Effector memory CD4-positive, alpha-beta T cell (primary cell): ENCODE data around the gene FBN1.

ENCODE experiments used
- DNase-seq, 3 donors: peaks; one replicate each; pipeline ENCODE4 v3.0.0-alpha.2; 2020
- H3K27ac ChIP-seq: 2 replicates; pipeline ENCODE4 v1.7.0; 2013; ENCODE audit warnings: mild to moderate bottlenecking, low read length, moderate library complexity; ENCODE audit not compliant: insufficient read depth, poor library complexity, severe bottlenecking
- H3K27me3 ChIP-seq: replicated peaks from 2 replicates; pipeline ENCODE4 v1.7.0; 2013; ENCODE audit warnings: mild to moderate bottlenecking, low read length; ENCODE audit not compliant: insufficient read depth, control insufficient read depth, poor library complexity, severe bottlenecking
- H3K36me3 ChIP-seq: 2 replicates; pipeline ENCODE4 v1.7.0; 2013; ENCODE audit warnings: mild to moderate bottlenecking, low read length, moderate library complexity; ENCODE audit not compliant: control insufficient read depth, insufficient read depth
- H3K4me1 ChIP-seq: 2 replicates; pipeline ENCODE4 v1.7.0; 2013; ENCODE audit warnings: low read length, mild to moderate bottlenecking; ENCODE audit not compliant: control insufficient read depth, insufficient read depth, poor library complexity, severe bottlenecking
- H3K4me3 ChIP-seq: 2 replicates; pipeline ENCODE4 v1.7.0; 2013; ENCODE audit warnings: low read length, low read depth, mild to moderate bottlenecking; ENCODE audit not compliant: insufficient read depth, poor library complexity, severe bottlenecking
- H3K9me3 ChIP-seq: 2 replicates; pipeline ENCODE4 v1.7.0; 2013; ENCODE audit warnings: mild to moderate bottlenecking, low read length, moderate library complexity; ENCODE audit not compliant: control insufficient read depth

Gene FBN1

DNA sequence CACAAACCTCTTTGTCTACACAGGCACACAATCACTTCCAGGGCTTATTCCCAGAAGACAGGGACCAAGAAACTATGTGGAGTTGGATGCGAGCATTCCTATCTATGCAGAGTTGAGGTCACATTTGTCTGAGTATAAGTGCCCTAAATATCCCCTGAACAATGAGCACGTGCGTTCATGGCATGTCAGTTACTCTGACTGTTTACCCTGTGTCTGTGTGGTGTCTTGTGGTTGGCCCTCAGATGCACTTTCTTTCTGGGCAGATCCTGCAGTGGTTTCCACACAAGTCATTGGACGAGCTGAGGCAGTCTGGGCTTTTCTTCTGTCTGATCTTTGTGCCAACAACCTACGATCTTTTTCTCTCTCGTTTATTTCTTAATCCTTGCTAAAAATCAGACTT lies 134.5 kb downstream of the FBN1 start:
- Histone ChIP-seq H3K9me3 (no peaks in the 10 kb centered on the region), H3K4me3 (no peak overlapping the region), H3K4me1 (no peaks in the 10 kb centered on the region), H3K27ac (no peak overlapping the region), H3K36me3 (no peaks in the 10 kb centered on the region), H3K27me3 (no peaks in the 10 kb centered on the region)
- no peak for DNase-seq

DNA sequence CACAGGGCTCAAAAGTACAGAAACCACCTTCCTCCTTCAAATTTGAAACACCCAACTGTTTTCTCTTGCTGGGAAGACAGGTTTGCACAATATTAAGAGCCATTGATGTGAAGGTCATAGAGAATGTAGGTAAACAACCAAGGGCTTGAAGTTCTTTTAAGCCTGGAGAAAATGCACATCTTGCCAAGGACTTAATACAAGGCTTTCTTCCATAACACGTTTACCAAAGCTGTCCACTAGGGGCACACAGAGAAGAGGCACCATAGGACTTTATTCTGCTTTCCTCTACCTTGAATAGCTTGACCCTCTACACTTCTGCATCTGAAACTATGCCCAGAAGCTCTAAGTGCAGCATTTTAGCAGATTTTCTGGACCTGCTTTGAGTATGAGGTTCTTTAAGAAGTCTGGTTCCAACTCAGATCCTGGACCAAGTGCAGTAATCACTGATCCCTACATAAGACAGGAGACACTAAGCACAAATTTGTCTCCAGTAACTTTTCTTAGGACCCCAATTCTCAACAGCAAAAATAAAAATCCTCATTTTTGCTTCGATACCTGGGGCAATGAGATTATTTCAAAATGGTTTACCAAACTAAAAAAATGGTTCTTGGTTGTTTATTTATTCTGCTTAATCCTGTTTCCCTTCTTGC lies 138.0 kb downstream of the FBN1 start:
- Histone ChIP-seq H3K4me1 (no peaks in the 10 kb centered on the region), H3K36me3 (no peaks in the 10 kb centered on the region), H3K27me3 (no peaks in the 10 kb centered on the region), H3K4me3 (no peak overlapping the region), H3K9me3 (no peaks in the 10 kb centered on the region), H3K27ac (no peak overlapping the region)
- DNase-seq = no peak

DNA sequence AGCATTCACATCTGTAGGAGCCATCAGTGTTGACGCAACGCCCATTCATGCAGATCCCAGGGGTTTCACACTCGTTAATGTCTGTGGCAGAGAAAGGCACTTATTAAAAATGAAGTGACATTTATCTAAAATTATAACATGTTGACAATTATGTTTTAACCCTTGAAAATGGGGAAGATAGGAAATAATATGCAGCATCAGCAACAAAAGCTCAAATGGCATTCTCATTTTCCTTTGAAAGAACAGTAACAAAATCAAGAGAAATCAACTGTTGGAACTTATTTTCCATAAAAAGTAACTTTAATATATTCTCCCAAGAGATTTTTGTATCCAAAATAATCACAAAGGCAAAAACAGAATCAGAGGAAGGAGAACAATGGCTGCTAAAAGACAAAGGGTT lies 140.4 kb downstream of the FBN1 start:
- Histone ChIP-seq H3K27me3 (no peaks in the 10 kb centered on the region), H3K36me3 (no peaks in the 10 kb centered on the region), H3K4me1 (no peaks in the 10 kb centered on the region), H3K4me3 (no peak overlapping the region), H3K9me3 (no peaks in the 10 kb centered on the region), H3K27ac (no peak overlapping the region)
- DNase-seq = no peak

DNA sequence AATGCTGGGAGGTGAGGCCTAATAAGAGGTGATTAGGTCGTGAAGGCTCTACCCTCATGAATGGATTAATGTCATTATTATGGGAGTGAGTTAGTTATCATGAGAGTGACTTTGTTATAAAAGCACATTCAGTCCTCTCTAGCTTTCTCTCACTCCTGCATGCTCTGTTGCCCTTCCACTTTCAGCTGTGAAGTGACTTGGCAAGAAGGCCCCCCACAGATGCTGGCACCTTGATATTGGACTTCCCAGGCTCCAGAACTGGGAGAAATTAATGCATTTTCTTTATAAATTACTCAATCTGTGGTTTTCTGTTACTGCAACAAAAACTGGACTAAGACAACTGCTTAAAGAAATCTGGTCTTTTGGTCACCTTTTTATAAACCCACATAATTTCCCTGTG lies 144.3 kb downstream of the FBN1 start:
- H3K27ac ChIP-seq = no peak overlapping the region
- no peak overlapping the region for H3K4me3 ChIP-seq
- H3K27me3 ChIP-seq = no peaks in the 10 kb centered on the region
- no peaks in the 10 kb centered on the region for H3K36me3 ChIP-seq
- no peak for DNase-seq
- H3K9me3 ChIP-seq = no peaks in the 10 kb centered on the region
- no peaks in the 10 kb centered on the region for H3K4me1 ChIP-seq

DNA sequence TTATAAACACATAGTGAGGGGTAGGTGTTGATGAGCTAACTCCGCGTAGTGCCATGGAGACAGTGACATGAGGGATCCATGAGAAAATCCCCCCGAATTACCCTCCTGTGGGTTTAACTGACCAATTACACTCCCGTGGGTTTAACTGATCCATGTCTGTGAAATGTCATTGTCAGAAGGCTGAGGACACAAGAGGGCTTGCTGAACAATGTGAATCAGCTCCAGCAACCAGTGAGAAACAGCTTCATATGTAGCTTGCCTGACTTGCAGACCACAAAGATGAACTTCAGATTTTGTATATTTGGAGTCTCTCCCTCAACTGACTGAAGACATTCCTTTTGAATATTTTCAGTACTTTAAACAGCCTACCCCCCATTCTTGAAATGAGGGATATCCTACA lies 144.9 kb downstream of the FBN1 start:
- H3K27ac ChIP-seq = no peak overlapping the region
- no peak overlapping the region for H3K4me3 ChIP-seq
- DNase-seq = no peak
- H3K36me3 ChIP-seq = no peaks in the 10 kb centered on the region
- H3K27me3 ChIP-seq = no peaks in the 10 kb centered on the region
- no peaks in the 10 kb centered on the region for H3K9me3 ChIP-seq
- no peaks in the 10 kb centered on the region for H3K4me1 ChIP-seq

DNA sequence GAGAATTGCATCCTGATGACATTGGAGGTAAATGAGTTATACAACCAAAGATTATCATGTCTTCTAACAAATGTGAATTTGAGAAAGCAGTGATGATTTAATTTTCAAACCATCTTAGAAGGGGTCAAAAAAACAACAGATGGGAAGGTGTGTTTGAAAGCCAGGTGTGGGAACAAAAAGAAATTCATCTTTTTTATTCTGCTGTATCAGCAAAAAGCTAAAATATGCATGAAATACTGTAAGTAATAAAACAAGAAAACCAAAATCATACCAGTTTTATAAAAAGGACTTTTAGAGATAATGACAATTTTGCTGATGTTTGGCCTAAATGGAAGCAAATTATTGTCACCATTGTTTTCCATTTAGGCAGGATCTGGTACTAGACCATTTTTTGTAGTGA lies 145.5 kb downstream of the FBN1 start:
- Histone ChIP-seq H3K27ac (no peak overlapping the region), H3K27me3 (no peaks in the 10 kb centered on the region), H3K9me3 (no peaks in the 10 kb centered on the region), H3K4me3 (no peak overlapping the region), H3K36me3 (no peaks in the 10 kb centered on the region), H3K4me1 (no peaks in the 10 kb centered on the region)
- DNase-seq = no peak

DNA sequence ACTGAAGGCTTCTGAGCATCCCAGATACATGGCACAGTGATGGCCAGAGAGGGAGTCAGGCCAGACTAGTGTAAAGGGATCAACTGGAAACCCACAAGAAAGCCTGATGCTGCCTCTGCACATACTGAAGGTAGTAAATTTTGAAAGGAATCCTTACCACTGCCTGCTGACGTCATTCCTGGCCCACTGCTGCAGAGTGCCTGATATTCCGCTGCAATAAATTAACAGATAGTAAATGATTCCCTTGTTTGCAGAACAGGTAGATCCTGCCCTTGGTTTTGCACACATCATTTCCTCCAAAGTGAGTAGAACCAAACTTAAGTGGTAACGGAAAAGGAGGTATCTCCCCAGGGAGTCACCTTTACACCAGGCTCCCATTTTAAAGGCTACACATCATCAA lies 146.7 kb downstream of the FBN1 start:
- Histone ChIP-seq H3K27ac (no peak overlapping the region), H3K36me3 (no peaks in the 10 kb centered on the region)

DNA sequence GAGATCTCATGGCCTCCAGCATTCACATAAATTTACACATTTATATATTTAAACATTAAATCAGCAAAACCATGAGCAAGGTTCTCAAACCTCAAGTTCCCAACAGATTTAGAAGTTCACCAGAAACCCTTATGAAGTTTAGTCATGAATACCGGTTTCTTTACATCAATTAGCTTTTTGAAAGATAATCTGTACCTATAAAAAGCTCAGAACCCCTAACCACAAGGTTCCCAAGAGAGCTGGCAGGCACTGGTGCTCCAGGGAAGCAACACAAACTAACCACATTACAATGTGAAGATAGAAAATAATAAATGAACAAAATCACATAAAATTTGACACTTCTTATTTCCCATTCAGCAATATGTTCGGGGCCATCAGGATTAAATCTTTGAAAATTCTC lies 150.9 kb downstream of the FBN1 start:
- Histone ChIP-seq H3K9me3 (no peaks in the 10 kb centered on the region), H3K4me1 (no peaks in the 10 kb centered on the region), H3K27ac (no peak overlapping the region), H3K4me3 (no peak overlapping the region), H3K36me3 (no peaks in the 10 kb centered on the region), H3K27me3 (no peaks in the 10 kb centered on the region)
- DNase-seq = no peak

More for the DNA sequence above, 146.7 kb downstream of the FBN1 start:
- no peaks in the 10 kb centered on the region for H3K9me3 ChIP-seq
- no peak for DNase-seq
- H3K4me1 ChIP-seq = no peaks in the 10 kb centered on the region
- H3K4me3 ChIP-seq = no peak overlapping the region
- no peaks in the 10 kb centered on the region for H3K27me3 ChIP-seq

DNA sequence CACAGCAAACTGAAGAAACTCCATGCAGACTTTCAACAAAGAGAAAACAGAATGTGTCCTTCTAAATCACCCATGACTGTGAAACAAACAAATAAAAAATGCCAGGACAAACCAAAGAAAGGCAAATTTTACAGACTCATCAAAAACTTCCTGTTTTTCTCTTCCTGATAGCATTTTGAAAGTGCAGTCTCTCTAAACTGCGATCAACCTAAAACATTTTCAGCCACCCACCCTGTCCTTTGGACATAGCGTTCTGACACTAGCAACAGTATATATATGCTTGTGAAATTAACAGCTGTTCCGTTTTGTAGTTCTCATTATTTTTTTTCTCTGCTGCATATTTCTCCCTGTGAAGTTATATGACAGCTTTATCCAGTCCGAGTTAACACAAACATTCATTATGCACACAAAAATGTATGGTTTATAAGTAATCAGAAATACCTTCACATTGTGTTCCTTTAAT lies 151.7 kb downstream of the FBN1 start:
- Histone ChIP-seq H3K9me3 (no peaks in the 10 kb centered on the region), H3K27ac (no peak overlapping the region), H3K4me3 (no peak overlapping the region), H3K36me3 (no peaks in the 10 kb centered on the region), H3K27me3 (no peaks in the 10 kb centered on the region), H3K4me1 (no peaks in the 10 kb centered on the region)
- DNase-seq = no peak

DNA sequence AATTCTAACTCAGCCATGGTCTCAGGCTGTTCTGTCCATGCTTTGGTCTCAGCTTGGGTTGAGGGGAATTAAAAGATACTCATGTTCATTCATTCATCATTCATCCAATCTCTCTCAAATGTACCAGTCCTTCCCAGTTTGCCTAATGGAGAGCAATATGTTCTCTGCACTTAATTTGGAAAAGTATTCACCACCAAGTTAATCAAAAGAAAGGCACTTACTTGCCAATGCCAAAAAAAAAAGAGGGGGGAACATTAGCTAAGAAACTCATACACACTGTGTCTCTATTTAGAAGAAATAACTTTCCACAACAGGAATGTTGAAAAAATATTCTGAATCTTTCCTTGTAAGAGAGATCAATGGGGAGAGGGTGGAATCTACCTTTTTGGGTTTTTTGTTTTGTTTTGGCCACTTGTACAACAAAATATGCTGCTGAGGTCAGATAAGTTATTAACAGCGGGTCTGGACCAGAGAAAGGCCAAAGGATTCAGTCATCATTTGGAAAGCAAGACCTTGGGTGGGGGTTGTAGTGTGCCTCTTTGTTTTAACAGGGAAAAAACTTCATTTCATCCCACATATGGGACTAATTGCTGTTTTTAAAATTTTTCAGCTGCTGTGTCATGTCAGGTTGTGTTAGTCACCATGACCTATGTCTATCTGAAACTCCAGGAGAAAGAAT lies 152.3 kb downstream of the FBN1 start:
- no peak overlapping the region for H3K27ac ChIP-seq

More for the DNA sequence above, 152.3 kb downstream of the FBN1 start:
- Histone ChIP-seq H3K9me3 (no peaks in the 10 kb centered on the region), H3K4me3 (no peak overlapping the region), H3K36me3 (no peaks in the 10 kb centered on the region), H3K27me3 (no peaks in the 10 kb centered on the region), H3K4me1 (no peaks in the 10 kb centered on the region)
- no peak for DNase-seq
